NT2/D1 (cell line): ENCODE results near the gene NELL1.

Experiments
- SUZ12 ChIP-seq: IDR thresholded peaks from 2 replicates; pipeline ENCODE4 v1.6.1; 2011; ENCODE audit not compliant: insufficient read length, insufficient read depth; ENCODE audit errors: extremely low read depth
- YY1 ChIP-seq: IDR thresholded peaks from 2 replicates; pipeline ENCODE4 v1.6.1; 2011; ENCODE audit not compliant: insufficient read length, insufficient read depth
- ZNF274 ChIP-seq: IDR thresholded peaks from 2 replicates; pipeline ENCODE4 v1.6.1; 2011; ENCODE audit warnings: mild to moderate bottlenecking, low read depth, low read length

GRCh38 chr11:20865161-20865560, 195.8 kb downstream of the NELL1 start:
- TF ChIP-seq ZNF274, result no peak
- no peak for TF ChIP-seq YY1
- TF ChIP-seq SUZ12, result no peak
